HG03457 (cell line): Measurements from ENCODE around the gene LRBA.
"Not testable (repeated sequence)": the region's sequence is repeated elsewhere in the genome, so short reads cannot be mapped to it uniquely, and the experiment has no call there.

Experiments used
- ATAC-seq: cut with Tn5 transposase; IDR thresholded peaks from one replicate; pipeline ENCODE4 v1.9.1; 2021; ENCODE audit warnings: moderate number of reproducible peaks; ENCODE audit not compliant: unreplicated experiment

Gene LRBA

DNA sequence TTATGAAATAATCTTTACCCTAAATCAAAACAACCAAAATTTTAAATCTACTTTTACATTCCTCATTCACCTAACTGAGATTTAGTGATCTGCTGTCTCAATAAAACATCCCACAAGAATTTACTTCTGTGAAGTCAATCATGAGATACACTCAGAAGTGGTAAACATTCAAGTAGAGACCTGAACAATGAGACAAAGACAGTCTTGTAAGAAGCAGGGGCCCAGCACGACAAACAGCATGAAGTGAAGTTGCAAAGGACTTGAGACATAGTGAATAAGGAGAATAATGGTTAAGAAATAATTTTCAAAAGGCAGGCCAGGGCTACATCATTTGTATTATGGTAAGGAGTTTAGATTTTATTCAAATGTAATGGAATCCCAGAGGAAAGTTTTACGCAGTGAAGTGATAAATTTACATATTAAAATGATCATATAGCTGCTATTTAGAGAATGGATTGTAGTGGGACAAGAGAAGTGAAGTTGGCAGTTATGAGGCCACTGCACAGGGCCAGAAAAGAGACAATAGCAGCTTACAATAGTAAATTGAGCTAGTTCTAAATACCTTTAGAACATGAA is 331.2 kb downstream of the LRBA start:
- no peak for ATAC-seq

DNA sequence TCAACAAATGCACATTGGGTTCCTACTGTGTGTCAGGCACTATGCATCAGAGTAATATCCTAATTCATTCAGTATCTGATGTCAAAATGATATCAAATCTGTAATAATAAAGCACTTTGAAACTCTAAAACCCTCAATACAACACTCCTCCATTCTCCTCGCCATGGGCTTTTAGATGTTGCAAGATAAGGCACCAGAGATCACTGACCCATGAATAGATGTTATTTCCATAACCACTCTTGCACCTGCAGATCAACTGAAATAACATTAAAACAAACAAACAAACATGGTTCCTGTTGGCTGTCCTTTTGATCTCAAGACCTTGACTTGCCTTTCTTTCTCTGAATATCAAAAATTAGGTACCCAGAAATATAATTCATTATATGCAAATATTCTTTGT is 333.0 kb downstream of the LRBA start:
- ATAC-seq = no peak

DNA sequence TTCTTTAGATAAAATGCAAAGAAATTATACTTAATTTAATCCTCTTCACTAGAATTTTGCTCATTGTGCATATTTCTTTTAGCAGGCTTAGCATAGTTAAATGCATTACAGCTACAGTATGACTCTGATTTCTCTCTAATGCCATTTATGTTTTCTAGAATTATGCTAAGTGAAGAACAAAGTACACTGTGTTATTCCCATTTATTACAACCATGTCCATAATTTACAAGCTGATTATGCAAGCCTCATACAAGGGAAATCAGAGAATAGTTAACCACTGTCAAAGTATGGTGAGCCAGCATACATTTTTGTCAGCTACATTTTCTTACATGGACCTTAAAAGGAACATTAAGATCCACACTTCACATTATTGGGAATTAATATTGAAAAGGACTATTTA is 334.0 kb downstream of the LRBA start:
- ATAC-seq = no peak

DNA sequence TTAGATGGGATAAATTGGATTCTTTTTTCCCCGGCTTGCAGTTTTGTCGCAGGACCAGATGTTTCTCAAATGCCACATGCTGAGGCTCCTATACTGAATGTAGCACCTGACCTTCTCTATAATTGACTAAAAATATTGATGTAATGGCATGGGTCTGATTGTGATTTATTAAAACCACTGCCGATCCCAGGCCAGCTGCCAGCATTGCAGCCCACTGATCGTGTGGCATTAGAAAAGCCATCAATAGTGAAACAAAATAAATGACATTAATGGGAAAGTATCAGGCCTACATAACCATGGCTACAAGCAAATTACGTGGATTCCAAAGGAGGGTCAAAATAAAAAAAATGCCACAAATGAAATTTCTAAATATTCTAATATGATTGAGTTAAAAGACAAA is 334.4 kb downstream of the LRBA start:
- ATAC-seq = no peak

DNA sequence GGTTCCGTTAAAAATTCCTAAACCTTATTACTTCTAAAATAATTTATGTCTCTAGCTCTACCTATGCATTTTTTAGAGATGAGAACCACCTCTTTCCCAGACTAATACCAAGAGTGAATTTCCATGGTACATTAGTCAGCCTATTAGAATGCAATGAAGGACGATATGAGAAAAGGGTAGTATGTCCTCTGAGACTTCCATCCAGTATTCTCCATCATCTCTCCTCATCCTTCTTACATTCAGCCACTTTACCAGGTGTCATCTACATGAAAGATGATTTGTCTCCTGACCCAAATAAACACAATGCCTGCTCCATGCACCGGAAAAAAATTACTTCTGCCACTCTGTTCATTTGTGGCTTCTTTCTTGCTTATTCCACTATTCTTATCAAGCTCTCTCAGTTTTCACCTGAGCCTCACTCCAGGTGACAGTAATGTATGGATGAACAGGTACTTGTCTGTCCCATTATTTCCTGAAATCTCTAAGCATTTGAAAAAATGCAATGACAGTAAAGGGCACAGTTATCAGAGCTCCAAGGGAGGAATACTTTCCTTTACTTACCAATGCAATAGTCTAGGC is 335.2 kb downstream of the LRBA start:
- ATAC-seq = no peak

DNA sequence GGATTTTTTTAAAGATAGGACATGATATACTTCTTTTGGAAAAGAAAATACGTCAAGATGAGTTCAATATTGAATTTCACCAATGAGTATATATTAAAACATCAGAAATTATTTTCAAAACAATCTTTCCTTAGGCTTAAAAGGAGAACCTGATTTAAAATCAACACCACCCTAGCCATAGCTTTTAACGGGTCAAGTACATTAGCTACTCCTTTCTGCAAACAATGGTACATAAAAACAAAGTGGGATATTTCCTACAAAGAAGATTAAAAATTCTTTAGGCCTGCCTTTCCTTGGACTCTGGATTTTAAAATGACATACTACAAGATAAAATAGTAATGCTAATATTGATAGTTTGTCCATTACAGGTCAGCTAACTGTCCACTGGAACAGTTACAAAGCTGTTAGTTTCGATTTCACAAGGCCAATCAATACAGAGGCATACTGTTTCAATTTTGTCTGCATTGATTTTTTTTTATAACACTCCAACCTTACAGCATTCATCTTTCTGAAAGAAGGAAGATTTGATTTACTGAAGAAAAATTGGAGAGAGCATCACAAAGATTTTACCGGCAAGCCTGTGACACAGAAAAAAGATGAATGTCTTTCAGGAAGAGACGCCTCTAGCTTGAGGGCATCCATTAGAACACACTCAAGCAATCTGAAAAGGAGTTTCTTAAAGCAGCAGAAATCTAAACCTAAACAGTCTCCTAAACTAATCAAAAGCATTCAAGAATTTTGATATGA is 335.9 kb downstream of the LRBA start:
- no peak for ATAC-seq

DNA sequence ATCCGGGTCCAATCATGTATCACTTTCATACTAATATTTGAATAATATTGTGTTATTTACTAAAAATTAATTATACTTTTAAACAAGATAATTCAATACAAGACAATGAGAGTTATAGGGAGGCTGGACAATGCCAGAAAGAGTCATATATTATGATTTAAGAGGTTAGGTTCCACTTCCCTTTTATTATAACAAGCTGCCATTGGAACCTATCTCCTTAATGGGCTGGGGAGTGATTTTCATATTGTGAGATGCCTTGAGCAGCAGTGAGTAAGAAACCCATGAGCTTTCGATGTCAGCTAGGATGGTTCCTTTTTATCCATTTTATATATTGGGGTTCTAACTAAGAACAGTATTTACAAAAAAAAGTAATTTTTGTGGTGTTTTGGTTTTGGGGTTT is 341.3 kb downstream of the LRBA start:
- no peak for ATAC-seq

DNA sequence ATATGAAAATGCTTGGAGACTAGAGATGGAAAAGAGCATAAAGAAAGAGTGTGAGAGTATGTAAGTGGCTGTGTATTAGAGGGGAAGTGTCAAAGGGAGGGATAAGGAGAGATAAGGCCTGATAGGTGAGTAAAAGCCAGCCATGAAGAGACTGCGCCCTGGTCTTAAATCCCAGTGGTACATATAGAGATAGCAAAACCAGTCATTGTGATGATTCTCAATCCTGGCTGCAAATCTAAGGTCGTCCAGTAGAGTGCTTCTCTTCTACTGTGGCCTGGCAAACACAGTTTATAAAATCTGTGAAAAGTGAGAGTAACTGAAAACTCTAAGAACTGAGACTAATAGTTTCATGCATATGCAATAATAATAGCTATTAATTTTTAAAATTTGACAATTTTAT is 346.3 kb downstream of the LRBA start:
- no peak for ATAC-seq

DNA sequence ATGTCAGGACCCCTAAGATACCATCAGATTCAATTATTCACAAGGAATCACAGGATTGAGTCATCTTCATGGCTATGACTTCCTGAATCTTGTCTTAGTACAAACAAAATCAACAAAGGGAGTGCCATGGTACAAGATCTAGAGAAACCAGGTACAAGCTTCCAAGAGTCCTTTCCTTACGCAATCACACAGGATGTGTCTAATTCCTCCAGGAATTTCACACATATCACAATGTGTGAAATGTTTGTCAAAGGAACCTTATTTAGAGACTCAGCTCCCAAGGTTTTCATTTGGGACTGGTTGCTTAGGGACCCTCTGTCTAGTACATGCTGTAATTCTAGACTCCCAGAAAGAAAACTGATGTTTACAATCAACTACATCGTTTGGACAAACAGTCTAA is 350.1 kb downstream of the LRBA start:
- ATAC-seq = no peak

DNA sequence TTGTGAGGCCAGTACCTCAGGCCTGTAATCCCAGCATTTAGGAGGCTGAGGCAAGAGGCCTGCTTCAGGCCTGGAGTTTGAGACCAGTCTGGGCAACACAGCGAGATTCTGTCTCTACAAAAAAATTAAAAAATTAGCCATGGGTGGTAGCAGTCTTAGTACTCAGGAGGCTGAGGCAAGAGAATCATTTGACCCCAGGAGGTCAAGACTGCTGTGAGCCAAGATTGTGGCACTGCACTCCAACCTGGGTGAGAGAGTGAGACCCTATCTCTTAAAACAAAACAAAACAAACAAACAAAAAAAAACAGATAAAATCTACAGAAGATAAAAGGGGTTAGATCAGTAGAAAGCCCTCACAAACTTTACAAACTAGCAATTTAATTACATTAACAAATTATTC is 352.4 kb downstream of the LRBA start:
- ATAC-seq = no peak

DNA sequence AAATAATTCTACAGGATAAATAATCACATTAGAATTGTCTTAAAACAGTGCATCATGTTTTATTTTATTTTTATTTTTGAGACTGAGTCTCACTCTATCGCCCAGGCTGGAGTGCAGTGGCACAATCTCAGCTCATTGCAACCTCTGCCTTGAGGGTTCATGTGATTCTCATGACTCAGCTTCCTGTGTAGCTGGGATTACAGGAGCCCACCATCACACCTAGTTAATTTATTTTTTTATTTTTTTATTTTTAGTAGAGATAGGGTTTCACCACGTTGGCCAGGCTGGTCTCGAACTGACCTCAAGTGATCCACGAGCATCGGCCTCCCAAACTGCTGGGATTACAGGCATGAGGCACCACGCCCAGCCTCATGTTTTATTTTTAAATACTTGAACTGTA is 353.5 kb downstream of the LRBA start:
- ATAC-seq = not testable (repeated sequence)

DNA sequence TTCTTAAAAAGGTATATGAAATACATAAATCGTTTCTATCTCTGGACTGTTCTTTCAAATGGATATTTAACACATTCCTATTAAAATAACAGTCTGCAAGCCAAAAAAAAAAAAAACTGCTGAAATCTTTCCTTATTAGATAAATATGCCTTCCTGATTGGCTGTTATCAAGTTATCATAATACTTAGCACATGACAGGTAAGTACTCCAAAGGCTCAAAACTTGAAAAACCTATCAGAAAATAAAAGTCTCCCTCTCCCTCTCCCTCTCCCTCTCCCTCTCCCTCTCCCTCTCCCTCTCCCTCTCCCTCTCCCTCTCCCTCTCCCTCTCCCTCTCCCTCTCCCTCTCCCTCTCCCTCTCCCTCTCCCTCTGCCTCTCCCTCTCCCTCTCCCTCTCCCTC is 356.8 kb downstream of the LRBA start:
- not testable (repeated sequence) for ATAC-seq

DNA sequence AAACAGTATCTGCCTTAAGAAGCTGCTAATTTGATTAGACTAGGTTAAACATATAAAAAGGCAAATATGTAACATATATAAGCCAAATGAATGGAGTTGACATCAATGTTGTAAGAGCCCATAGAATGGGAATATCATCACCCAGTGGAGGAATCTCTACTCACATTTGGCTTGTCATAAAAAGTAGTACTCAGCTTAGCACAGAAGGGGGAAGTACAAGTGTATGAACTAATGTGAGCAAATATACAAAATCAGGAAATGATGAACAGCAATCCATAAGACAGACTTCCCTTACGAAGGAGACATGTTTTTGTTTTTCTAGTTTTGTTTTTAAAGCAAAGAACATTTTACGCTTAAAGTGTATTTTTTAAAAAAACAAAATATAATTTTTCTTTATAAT is 358.2 kb downstream of the LRBA start:
- ATAC-seq = no peak

DNA sequence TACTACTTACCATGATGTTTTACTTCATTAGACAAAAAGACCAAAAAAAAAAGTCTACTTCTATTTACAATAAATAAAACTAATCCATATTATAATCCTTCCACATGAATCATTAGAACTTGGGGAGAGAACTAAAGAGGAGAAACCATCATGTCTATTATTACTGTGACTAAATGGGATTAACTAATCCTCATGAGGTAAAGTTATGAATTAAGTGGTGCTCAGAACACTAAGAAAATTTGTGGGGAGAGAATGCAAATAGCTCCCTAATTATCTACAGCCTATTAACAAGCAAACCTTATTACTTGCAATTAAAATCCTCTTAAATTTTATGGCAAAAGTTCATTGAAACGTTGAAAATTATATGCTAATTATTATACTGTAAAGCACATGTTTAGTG is 364.3 kb downstream of the LRBA start:
- ATAC-seq = no peak

DNA sequence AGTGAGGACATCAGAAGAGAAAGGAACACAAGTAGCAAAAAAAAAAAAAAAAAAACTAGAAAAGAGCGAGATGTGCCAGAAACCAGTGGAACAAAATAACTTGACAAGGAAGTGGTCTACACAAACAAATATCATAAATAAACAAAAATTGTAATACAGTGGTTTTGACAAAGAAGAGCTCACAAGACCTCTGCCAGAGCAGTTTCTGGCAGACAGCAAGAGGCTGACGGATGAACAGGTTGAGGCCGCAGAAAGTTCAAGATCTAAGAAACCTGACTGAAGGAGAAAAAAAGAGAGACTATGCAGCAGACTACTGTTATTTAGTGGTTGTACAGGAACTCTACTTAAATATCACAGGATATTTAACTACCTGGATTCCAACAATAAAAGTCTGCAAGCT is 367.0 kb downstream of the LRBA start:
- no peak for ATAC-seq

DNA sequence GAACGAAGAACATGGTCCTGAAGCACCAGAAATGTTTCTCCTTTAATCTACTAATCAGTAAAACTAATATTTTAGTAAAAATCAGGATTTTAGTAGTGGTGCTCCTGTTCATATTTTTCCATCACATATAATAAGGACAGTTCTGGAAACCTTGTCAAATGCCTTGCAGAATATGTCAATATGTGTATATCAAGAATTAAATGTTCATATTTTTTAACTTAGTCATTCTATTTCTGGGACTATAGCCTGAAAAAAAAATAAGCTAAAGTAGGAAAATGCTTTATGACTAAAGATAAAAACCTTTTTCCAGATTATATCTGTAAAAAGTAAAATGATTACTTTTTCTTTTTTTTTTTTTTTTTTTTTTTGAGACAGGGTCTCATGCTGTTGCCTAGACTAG is 368.1 kb downstream of the LRBA start:
- ATAC-seq = no peak

DNA sequence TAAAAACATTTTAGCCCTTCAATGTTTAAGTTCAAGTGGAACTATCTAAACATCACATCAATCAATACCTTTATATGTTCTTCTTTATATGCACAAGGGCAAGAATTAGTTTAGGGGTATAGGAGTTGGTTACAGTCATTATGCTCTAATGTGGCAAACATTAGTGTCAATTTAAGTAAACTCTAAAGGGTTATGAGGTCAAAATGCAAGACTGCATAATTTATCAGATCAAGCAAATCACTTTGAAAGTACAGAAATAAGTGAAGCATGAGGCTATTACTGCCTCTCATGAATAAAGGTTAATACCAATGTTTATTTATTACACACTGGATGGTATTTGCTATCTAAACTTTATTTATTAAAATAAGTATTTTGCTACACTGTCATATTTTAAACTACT is 373.5 kb downstream of the LRBA start:
- ATAC-seq = no peak

DNA sequence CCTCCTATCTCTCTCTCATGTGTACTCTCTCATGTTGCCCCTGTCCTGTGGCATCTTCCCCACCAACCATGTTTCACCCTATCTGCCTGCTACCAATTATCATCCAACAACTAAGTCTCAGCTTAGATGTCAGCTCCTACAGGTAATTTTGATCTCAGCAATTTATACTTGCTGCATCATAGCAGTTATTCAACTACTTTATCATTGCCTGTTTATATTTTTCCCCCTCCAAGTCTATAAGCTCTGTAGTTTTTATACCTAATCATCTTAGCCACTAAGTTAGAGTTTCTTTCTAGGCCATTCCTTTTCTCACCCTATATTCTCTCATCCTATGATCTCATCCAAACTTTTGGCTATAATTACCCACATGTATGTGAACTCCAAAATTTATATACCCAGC is 382.4 kb downstream of the LRBA start:
- no peak for ATAC-seq

DNA sequence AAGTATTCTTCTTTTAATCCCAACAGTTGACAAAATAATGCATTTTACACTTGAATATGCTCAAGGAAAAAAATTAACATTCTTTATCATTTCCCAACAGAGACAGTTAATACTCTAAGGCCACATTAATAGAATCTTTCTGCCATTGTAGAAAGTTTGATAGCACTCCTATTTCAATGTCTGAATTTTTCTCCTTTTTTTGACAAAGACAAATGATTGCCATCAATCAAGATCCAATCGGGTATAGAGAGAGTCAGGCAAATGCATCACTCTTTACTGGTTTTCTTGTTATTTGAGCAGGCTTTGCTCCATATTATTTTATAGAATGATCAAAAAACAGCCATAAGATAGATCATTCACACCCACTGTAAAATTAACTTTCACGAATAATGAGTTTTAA is 387.0 kb downstream of the LRBA start:
- ATAC-seq = no peak

DNA sequence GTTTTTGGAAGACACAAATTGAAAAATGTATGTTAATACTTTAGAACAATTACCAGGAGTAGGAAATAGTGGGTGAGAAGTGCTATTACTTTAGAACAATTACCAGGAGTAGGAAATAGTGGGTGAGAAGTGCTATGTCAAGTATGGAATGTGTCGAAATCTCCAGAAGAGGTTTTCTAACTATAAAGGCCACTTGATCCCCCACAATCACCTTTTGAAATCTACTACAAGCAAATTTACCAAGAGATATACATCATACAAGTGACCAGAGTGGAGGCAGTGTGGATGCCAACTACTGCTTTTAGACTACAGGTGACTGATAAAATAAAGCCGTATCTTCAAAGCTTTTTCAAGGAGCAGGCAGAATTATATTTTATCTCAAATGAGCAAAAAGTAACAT is 390.1 kb downstream of the LRBA start:
- no peak for ATAC-seq

DNA sequence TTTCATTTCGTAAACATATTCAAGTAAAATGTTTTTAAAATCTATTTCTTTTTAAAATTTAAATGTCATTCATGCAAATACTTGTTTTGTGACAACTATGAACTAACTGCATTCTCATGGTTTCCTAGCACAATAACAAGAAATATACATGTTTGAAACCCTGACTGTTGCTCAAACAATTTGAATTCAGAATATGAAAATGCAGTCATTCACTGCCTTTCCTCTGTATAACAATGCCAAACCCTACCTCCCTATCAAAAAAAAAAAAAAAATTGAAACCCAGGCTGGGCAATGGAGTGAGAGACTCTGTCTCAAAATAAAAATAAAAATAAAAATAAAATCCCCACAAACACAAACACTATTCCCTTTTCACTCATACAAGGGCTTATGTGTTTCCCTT is 391.0 kb downstream of the LRBA start:
- ATAC-seq = no peak

DNA sequence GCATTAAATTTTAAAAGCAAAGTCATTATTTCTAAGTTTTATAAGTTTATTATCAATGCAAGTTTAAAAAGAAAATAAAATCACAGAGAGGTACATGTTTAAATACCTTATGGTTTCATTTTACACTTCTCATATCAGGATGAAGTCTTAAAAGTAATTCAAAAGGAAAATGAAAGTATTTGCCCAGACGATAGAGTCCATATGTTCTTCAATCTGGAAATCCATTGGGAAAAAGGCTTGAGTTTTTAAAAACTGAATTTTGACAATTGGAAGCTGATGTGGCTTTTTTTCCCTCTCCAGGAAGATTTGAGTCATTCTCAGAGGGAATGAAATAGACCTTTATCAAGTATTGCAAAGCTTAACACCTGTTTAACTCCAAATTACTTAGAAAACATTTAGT is 396.0 kb downstream of the LRBA start:
- ATAC-seq = no peak

DNA sequence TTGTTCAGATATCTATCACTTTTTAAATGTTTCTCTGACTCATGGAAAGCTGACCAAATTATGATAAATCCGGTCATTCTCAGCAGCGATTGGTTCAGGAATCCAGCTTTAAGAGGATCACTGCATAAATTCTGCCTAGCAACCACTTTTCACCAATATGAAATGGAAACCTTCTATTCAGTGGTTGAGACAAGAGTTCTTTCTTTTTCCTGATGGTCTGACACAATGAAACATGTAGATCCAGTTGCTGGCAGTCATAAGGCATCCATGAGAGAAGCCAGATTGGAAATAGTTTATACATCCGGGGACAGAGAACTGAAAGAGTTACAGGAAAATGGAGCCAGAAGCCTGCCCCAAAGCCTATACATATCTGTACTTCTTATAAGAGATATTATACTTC is 406.0 kb downstream of the LRBA start:
- ATAC-seq = no peak
